Psoas muscle (tissue), 8 donors: ENCODE results near the gene SMC4. TPM values are rescaled to one million over a fixed set of nuclear protein-coding genes. Genes with fewer than 3 reads are reported as not detected.

Source experiments
- ATAC-seq, 4 donors: fragments of 200-7000 bp; cut with Tn5 transposase; one replicate each; pipeline ENCODE4 v1.9.1; 2020; ENCODE audit warnings: moderate library complexity in 3 of 4, mild to moderate bottlenecking in 2 of 4
- DNase-seq, 2 donors: peaks; one replicate each; pipeline ENCODE4 v3.0.0-alpha.2; 2020
- H3K27ac ChIP-seq: fragments of 200-600 bp; one replicate; pipeline ENCODE4 v1.8.0; 2022
- H3K27me3 ChIP-seq, 3 donors: fragments of 200-600 bp in 1 of 3; one replicate each; pipeline versions ENCODE4 v1.6.1 to v1.8.0; 2013 to 2022; ENCODE audit warnings: low read length in 2 of 3, mild to moderate bottlenecking in 2 of 3, moderate library complexity in 1 of 3; ENCODE audit not compliant: insufficient read depth in 3 of 3
- H3K36me3 ChIP-seq, 2 donors: fragments of 200-600 bp in 1 of 2; one replicate each; pipeline versions ENCODE4 v1.6.1 to v1.8.0; 2013 to 2022; ENCODE audit warnings: low read depth in 1 of 2, mild to moderate bottlenecking in 1 of 2, moderate library complexity in 1 of 2; ENCODE audit not compliant: insufficient read depth in 1 of 2
- H3K4me1 ChIP-seq: fragments of 200-600 bp; one replicate; pipeline ENCODE4 v1.8.0; 2022
- H3K4me3 ChIP-seq: fragments of 200-600 bp; one replicate; pipeline ENCODE4 v1.8.0; 2022; ENCODE audit warnings: mild to moderate bottlenecking
- H3K9me3 ChIP-seq: fragments of 200-600 bp; one replicate; pipeline ENCODE4 v1.8.0; 2022
- WGBS, 3 donors: extraction: QIAGEN DNeasy Blood & Tissue Kit; methylation state at CpG; one replicate each; pipeline versions ENCODE4 v1.1.6 to v1.1.7; 2013; 5-methylcytosine and 5-hydroxymethylcytosine counted together
- intact Hi-C, 2 donors: fragments of 100-400 bp; cut with DNase I; formaldehyde crosslinking; loops; one replicate each; pipeline versions ENCODE4 v1.11.0 to v1.14.2; 2022
- polyA plus RNA-seq, 3 donors: library from polyadenylated mRNA; stranded (reverse); fragments of 200-250 nt; gene quantifications; one replicate each; pipeline ENCODE4 v1.2.3, GENCODE V29; 2013
- total RNA-seq, 4 donors: library from RNA; stranded (reverse); fragmentation: NEBNext Ultra II Directional in 2 of 4; extraction: Animal tissue kit (Norgen Biotek cat#: 25700) in 2 of 4; gene quantifications; one replicate each; pipeline versions ENCODE4 v1.2.1 to v1.2.4, GENCODE V29; 2021 to 2023
- TF ChIP-seq, protein P1 (sequence below): fragments of 200-600 bp; IDR thresholded peaks from one replicate; pipeline ENCODE4 v1.8.0; 2022; ENCODE audit warnings: antibody characterized with exemption
- donor health status: healthy with polysubstance abuse.
- donor health status: DM: no; HTN: no; CAD: no; lungs with moderate emphysema.
- donor health status: Bipolar disorder and iron deficiency.
- donor health status: healthy.
- donor health status: DM: yes; HTN: yes; CAD: no.
- donor health status: DM: no; HTN: no; CAD: no.
- donor health status: DM: no; HTN: no; CAD: no.
- donor health status: DM: yes; HTN: yes; CAD: no.

The SMC4 gene
- total and polyA plus RNA-seq, 7 donors = 6.9 to 17.3 (median 8.6) TPM

DNA sequence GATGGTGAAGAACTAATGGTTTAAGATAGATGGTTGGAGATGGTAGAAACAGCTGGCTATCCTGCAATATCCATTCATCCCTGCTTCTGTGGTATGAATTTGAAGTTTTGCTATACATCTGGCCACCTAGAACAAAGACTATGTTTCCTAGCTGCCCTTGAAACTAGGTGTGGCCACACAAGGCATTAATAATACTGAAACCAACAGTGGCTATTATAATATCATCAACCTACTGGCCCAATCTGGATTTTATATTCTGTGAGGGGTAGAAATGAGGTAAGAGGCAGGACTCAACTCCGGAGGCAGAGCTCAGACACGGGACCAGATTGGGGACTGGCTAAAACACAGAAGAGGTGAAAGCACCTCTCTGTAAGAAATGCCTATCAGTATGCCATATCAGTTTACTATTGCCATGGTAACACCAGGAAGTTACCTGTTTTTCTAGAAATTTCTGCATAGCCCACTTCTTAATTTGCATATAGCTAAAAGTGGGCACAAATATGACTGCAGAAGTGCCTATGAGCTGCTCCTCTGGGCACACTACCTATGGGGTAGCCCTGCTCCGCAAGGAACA is 8.8 kb upstream of the SMC4 start:
- Histone ChIP-seq H3K4me1 (no peaks in the 10 kb centered on the region), H3K27me3 (no peaks in the 10 kb centered on the region), H3K9me3 (no peaks in the 10 kb centered on the region), H3K4me3 (no peak overlapping the region), H3K27ac (no peak overlapping the region), H3K36me3 (no peaks in the 10 kb centered on the region)
- no peak for DNase-seq
- TF ChIP-seq, protein P1, sequence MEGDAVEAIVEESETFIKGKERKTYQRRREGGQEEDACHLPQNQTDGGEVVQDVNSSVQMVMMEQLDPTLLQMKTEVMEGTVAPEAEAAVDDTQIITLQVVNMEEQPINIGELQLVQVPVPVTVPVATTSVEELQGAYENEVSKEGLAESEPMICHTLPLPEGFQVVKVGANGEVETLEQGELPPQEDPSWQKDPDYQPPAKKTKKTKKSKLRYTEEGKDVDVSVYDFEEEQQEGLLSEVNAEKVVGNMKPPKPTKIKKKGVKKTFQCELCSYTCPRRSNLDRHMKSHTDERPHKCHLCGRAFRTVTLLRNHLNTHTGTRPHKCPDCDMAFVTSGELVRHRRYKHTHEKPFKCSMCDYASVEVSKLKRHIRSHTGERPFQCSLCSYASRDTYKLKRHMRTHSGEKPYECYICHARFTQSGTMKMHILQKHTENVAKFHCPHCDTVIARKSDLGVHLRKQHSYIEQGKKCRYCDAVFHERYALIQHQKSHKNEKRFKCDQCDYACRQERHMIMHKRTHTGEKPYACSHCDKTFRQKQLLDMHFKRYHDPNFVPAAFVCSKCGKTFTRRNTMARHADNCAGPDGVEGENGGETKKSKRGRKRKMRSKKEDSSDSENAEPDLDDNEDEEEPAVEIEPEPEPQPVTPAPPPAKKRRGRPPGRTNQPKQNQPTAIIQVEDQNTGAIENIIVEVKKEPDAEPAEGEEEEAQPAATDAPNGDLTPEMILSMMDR = no peak
- intact Hi-C loops = no loop called here
- WGBS, 3 donors = 92 to 95% (median 92%) methylated on average over 3 of the region's 3 CpGs
- no peak for ATAC-seq

GRCh38 chr3:160392798-160393197 is 6.7 kb upstream of the SMC4 start:
- ATAC-seq (no peak), DNase-seq (no peak)
- Histone ChIP-seq H3K27ac (no peak overlapping the region), H3K4me3 (no peak overlapping the region), H3K9me3 (no peaks in the 10 kb centered on the region), H3K36me3 (no peaks in the 10 kb centered on the region), H3K27me3 (no peaks in the 10 kb centered on the region), H3K4me1 (no peaks in the 10 kb centered on the region)
- TF ChIP-seq, protein P1 = no peak
- intact Hi-C loops = no loop called here

DNA sequence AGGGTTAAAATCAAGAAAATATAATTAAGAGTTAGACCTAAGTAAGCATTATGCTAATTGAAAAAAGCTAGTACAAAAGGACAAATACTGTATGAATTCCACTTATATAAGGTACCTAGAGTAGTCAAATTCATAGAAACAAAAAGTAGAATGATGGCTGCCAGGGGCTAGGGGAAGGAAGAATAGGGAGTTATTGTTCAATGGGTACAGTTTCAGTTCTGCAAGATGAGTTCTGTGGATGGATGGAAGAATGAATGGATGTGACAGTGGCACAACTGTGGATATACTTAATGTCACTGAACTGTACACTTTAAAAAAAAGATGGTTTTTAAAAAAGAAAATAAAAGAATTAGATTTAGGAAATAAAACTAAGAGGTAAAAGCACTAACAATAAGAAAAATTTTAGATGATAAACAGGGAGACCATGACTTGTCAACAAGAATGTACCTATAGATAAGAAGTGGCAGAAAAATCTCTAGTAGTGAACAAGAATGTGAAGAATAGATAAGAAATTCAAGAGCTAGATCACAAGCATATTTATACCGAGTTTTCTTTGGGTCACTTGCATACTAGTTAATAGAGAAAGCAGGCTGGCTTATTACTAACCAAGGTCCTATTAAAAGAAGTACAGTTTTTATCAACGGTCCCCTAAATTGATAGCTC is 6.0 kb upstream of the SMC4 start:
- ATAC-seq (no peak), DNase-seq (no peak)
- intact Hi-C loops = no loop called here
- Histone ChIP-seq H3K27ac (no peak overlapping the region), H3K27me3 (no peaks in the 10 kb centered on the region), H3K4me3 (no peak overlapping the region), H3K36me3 (no peaks in the 10 kb centered on the region), H3K4me1 (peaks cover 4% of the 10 kb centered on the region), H3K9me3 (no peaks in the 10 kb centered on the region)
- 90 to 93% (median 90%) methylated on average over 2 of the region's 2 CpGs for WGBS, 3 donors
- TF ChIP-seq, protein P1 = no peak

- intact Hi-C loops = no loop called here
- Histone ChIP-seq H3K27me3 (no peaks in the 10 kb centered on the region), H3K36me3 (no peaks in the 10 kb centered on the region), H3K9me3 (no peaks in the 10 kb centered on the region), H3K27ac (no peak overlapping the region), H3K4me3 (no peak overlapping the region), H3K4me1 (peaks cover 5% of the 10 kb centered on the region)
- ATAC-seq = no peak
- no peak for DNase-seq
- 94 to 96% (median 96%) methylated on average over 3 of the region's 3 CpGs for WGBS, 3 donors
- TF ChIP-seq, protein P1 = no peak
Observed at GRCh38 chr3:160394009-160394392, 5.4 kb upstream of the SMC4 start.

- Histone ChIP-seq H3K4me1 (peaks cover 5% of the 10 kb centered on the region), H3K4me3 (no peak overlapping the region), H3K27ac (no peak overlapping the region), H3K36me3 (no peaks in the 10 kb centered on the region), H3K27me3 (no peaks in the 10 kb centered on the region), H3K9me3 (no peaks in the 10 kb centered on the region)
- ATAC-seq (no peak), DNase-seq (no peak)
- TF ChIP-seq, protein P1 = no peak
- intact Hi-C loops = no loop called here
Observed at GRCh38 chr3:160395297-160395696, 4.2 kb upstream of the SMC4 start.
